ENCODE results near the gene SMYD3. TPM values are rescaled to one million over a fixed set of nuclear protein-coding genes. Genes with fewer than 3 reads are reported as not detected.

The SMYD3 gene
- total RNA-seq, 6 experiments from 2014 or later: 6.3 to 10.0 (median 6.6) TPM

GRCh38 chr1:246444617-246445016 is 62.5 kb downstream of the SMYD3 start:
- Histone ChIP-seq H3K27me3 (no peaks in the 10 kb centered on the region), H3K4me1 (no peaks in the 10 kb centered on the region), H3K9me3 (no peaks in the 10 kb centered on the region), H3K27ac (no peak overlapping the region), H3K4me3 (no peak overlapping the region), H3K36me3 (no peaks in the 10 kb centered on the region)
- WGBS (ENCODE audit: insufficient coverage, low coverage, low lambda C conversion rate, missing lambda C conversion rate): 70% methylated on average over 3 of the region's 3 CpGs
- no peak for ATAC-seq
- TF ChIP-seq CTCF (IDR thresholded peaks at IDR 0.05): no peak
- no peak for TF ChIP-seq POLR2A (IDR thresholded peaks at IDR 0.05)
- intact Hi-C loops (cut with DNase I): no loop called here
- no peak for DNase-seq

- DNase-seq (no peak), ATAC-seq (no peak)
- Histone ChIP-seq H3K27me3 (no peaks in the 10 kb centered on the region), H3K4me1 (no peaks in the 10 kb centered on the region), H3K4me3 (no peak overlapping the region), H3K27ac (no peak overlapping the region), H3K9me3 (no peaks in the 10 kb centered on the region), H3K36me3 (no peaks in the 10 kb centered on the region)
- intact Hi-C loops (cut with DNase I): no loop called here
- TF ChIP-seq CTCF (IDR thresholded peaks at IDR 0.05): no peak
- TF ChIP-seq POLR2A (IDR thresholded peaks at IDR 0.05): no peak
- WGBS (ENCODE audit: insufficient coverage, low coverage, low lambda C conversion rate, missing lambda C conversion rate): 74% methylated on average over 3 of the region's 3 CpGs
Measured at GRCh38 chr1:246437961-246438360, 69.1 kb downstream of the SMYD3 start.

GRCh38 chr1:246435421-246436041 is 71.5 kb downstream of the SMYD3 start:
- ATAC-seq (no peak), DNase-seq (no peak)
- Histone ChIP-seq H3K4me1 (no peaks in the 10 kb centered on the region), H3K9me3 (no peaks in the 10 kb centered on the region), H3K36me3 (no peaks in the 10 kb centered on the region), H3K27me3 (no peaks in the 10 kb centered on the region), H3K4me3 (no peak overlapping the region), H3K27ac (no peak overlapping the region)
- TF ChIP-seq CTCF (IDR thresholded peaks at IDR 0.05): no peak
- no peak for TF ChIP-seq POLR2A (IDR thresholded peaks at IDR 0.05)
- intact Hi-C loops (cut with DNase I): no loop called here
- 58% methylated on average over 6 of the region's 6 CpGs for WGBS (ENCODE audit: insufficient coverage, low coverage, low lambda C conversion rate, missing lambda C conversion rate)

GRCh38 chr1:246434335-246434734 is 72.7 kb downstream of the SMYD3 start:
- Histone ChIP-seq H3K36me3 (no peaks in the 10 kb centered on the region), H3K4me1 (no peaks in the 10 kb centered on the region), H3K9me3 (no peaks in the 10 kb centered on the region), H3K27me3 (no peaks in the 10 kb centered on the region), H3K27ac (no peak overlapping the region), H3K4me3 (no peak overlapping the region)
- 88% methylated on average over 5 of the region's 5 CpGs for WGBS (ENCODE audit: insufficient coverage, low coverage, low lambda C conversion rate, missing lambda C conversion rate)
- DNase-seq (no peak), ATAC-seq (no peak)
- intact Hi-C loops (cut with DNase I): no loop called here
- TF ChIP-seq POLR2A (IDR thresholded peaks at IDR 0.05): no peak

- WGBS (ENCODE audit: insufficient coverage, low coverage, low lambda C conversion rate, missing lambda C conversion rate): 64% methylated on average over 6 of the region's 9 CpGs
Measured at GRCh38 chr1:246428542-246429308, 78.4 kb downstream of the SMYD3 start.

More at GRCh38 chr1:246428542-246429308, 78.4 kb downstream of the SMYD3 start:
- DNase-seq: no peak
- no peak overlapping the region for H3K4me3 ChIP-seq
- H3K4me1 ChIP-seq: no peaks in the 10 kb centered on the region
- no peaks in the 10 kb centered on the region for H3K9me3 ChIP-seq
- ATAC-seq: no peak
- no peak for TF ChIP-seq POLR2A (IDR thresholded peaks at IDR 0.05)
- no peak for TF ChIP-seq CTCF (IDR thresholded peaks at IDR 0.05)
- no peaks in the 10 kb centered on the region for H3K27me3 ChIP-seq
- H3K27ac ChIP-seq: no peak overlapping the region
- H3K36me3 ChIP-seq: no peaks in the 10 kb centered on the region
- intact Hi-C loops (cut with DNase I): no loop called here
